HG03060 (cell line): ENCODE data around the gene C2orf49.
A peak's percentile ranks its signal among the peaks of the same experiment; 100 is the strongest.
"Not testable (repeated sequence)": the region's sequence is repeated elsewhere in the genome, so short reads cannot be mapped to it uniquely, and the experiment has no call there.

ENCODE experiments used
- ATAC-seq: cut with Tn5 transposase; IDR thresholded peaks from one replicate; pipeline ENCODE4 v1.9.1; 2021; ENCODE audit warnings: low read depth, moderate number of reproducible peaks; ENCODE audit not compliant: unreplicated experiment

C2orf49 gene

GRCh38 chr2:105320651-105321215, 16.6 kb upstream of the C2orf49 start:
- ATAC-seq = no peak

- no peak for ATAC-seq
Observed at GRCh38 chr2:105321875-105322646, 15.3 kb upstream of the C2orf49 start.

- ATAC-seq = no peak
Observed at GRCh38 chr2:105323111-105323510, 14.2 kb upstream of the C2orf49 start.

- ATAC-seq = no peak
Observed at GRCh38 chr2:105324101-105324500, 13.2 kb upstream of the C2orf49 start.

DNA sequence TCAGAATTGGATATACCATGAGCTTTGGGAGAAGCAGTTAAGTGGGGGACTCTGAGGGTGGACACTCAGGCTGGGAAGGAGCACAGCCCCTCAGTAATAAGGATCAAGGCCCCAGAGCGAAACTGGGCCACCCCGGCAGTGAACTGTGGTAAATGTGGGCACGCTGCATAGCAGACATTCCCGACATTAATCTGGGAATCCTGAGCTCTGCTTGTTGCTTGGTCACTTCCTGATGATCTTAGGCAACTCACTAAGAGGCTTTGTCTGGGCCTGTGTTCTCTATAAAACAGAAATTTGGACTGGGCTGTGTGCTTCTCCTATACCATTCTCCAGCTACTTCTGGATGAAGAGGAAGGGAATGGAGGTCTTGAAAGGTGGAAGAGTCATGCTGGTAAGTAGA, 12.6 kb upstream of the C2orf49 start:
- ATAC-seq = no peak

- no peak for ATAC-seq
Observed at GRCh38 chr2:105325389-105325963, 11.9 kb upstream of the C2orf49 start.

DNA sequence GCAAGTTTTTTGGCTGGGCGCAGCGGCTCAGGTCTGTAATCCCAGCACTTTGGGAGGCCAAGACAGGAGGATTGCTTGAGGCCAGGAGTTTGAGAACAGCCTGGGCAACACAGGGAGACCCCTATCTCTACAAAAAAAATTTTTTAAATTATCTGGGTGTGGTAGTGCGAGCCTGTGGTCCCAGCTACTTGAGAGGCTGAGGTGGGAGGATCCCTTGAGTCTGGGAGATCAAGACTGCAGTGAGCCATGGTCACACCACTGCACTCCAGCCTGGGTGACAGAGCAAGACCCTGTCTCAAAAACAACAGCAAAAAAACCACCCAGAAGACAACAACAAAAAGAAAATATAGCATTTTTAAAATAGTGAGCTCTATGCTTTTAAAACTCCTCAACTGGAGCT, 10.1 kb upstream of the C2orf49 start:
- ATAC-seq = not testable (repeated sequence)

- ATAC-seq = no peak
Observed at GRCh38 chr2:105327690-105328089, 9.7 kb upstream of the C2orf49 start.

DNA sequence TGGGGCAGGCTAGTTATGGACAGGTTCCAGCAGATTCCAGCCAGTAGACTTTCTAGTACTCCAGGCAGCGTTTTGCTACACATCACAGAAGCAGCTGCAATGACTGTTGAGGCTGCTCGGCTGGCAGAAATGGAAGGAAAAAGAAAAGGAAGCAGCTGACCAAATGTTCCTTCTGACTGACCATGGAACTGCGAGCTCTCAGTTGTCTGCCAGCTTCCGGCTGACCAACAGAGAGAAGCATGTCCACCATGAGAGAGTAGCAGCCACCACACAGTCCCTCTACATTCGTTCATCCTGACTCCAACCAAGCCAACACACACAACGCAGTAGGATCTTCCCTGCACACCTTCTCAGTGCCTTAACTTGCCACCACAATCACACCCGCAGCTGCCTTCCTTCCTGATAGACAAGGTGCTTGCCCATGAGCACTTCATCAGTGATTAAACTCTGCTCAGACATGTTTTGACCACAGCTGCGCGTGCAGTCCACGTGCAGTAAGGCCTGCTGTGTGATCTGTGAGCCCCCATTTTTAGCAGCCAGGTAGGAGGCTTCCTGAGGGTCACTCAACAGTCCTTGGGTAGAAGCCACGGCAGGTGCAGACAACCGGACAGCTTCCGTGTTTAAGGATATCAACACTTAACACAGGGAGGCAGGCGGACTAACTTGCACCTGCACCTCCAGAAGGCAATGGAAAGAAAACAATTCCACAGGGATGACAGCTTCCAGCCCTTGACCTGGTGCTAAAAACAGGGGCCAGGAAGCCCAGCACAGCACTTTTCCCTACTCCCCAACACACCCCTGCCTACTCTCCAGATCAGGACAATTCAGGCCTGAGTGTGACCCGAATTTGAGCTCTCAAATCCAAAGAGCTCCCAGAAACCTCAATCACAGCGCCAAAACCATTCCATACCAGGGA, 8.8 kb upstream of the C2orf49 start:
- ATAC-seq = no peak

DNA sequence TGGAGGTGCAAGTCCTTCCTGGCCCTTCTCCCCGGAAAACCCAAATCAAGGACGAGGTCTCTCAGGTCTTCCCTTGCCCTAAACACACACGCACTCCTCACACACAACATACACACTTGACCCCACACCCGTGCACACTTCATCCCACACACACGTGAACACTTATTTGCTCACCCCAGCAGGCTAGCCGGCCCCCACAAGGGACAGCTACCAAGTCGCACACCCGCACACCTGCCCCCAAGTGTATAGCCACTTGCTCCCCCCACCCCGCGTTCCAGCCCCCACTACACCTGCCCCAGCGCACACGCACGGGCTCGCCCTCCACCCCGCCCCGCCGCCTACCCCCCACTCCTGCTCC, 8.2 kb upstream of the C2orf49 start:
- no peak for ATAC-seq

- ATAC-seq = peak; percentile 33
Observed at GRCh38 chr2:105329561-105330495, 7.5 kb upstream of the C2orf49 start, which contains the start of gene TGFBRAP1. Gene TGFBRAP1 (minus strand): TSS chr2:105329735. CDS start chr2:105308301, 21,434 bp downstream.

DNA sequence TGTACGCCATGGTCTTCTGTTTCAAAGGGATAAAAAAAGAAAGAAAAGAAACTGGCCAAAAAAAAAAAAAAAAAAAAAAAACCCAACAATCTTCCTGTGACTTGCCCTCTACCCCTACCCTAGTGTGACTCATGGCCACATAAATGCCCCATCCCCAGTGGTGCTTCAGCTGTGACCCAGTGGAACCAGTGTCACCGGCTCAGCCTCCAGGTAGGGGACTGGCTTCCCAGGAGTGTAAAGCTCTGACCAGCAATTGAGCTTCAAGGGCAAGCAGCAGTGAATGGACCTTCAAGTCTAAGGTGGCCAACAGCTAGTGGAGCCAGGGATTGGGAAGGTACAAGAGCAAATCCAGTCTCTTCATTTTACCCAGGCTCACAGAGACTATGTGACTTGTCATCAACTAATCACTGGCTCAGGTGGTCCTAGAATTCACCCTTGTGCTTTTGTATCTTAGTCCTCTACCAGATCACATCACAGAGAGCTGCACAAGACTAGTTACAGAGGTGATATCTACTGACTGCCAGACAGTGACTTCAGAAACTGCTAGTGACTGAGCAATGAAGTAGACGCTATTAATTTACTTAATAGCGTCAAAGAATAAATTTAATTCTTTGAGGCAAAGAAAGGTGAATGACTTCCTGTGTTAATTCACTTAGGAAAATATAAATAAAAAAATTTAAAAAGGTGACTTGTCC, 6.5 kb upstream of the C2orf49 start:
- ATAC-seq = no peak

GRCh38 chr2:105334211-105334610, 3.1 kb upstream of the C2orf49 start:
- ATAC-seq = no peak

DNA sequence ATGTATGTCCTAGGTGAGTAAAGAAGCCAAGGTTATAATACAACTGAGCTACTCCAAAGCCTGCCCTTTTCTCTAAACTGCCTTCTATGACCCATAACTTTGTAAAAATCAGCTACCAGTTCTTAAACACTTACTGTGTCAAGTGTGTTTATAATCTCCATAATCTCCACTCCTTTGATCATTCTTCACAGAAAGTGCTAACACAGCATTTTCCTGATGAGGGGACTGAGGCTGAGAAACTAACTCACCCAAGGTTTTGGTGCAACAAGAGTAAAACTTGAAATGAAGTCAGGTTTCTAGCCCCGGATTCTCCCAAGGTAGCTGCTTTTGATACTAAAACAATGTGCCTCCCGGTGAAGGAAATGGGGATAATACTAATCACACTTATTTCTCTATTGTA, 1.9 kb upstream of the C2orf49 start:
- ATAC-seq = no peak

DNA sequence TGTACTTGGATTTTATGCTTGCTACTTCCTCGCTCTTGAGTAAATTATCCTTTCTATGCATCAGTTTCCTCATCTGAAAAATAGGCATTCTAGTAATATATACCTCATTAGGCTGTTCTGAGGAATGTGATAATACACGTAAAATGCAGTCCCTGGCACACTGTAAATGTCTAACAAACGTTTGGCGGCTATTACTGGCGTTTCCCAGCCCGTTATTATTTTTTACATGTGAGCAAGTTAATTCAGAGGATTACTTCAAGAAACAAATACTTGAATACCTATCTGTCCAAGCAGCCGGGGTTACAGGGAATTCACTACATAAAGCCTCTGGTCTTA, 586 bp upstream of the C2orf49 start:
- ATAC-seq = no peak

GRCh38 chr2:105338020-105338385, 663 bp downstream of the C2orf49 start:
- peak; percentile 22 for ATAC-seq

DNA sequence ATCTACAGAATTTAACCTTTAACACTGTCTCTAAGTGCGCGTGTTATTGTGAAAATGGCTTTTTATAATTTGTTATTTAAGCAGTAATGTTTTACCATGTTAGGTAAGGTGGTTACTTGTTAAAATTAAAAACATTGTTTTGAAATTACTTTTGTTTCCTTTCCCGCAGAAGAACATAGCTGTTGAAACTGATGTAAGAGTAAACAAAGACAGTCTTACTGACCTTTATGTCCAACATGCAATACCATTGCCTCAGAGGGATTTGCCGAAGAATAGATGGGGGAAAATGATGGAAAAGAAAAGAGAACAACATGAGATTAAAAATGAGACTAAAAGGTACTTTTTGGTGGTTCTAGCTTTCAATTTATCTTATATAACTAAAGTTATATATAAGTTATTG, 2.1 kb downstream of the C2orf49 start:
- no peak for ATAC-seq

DNA sequence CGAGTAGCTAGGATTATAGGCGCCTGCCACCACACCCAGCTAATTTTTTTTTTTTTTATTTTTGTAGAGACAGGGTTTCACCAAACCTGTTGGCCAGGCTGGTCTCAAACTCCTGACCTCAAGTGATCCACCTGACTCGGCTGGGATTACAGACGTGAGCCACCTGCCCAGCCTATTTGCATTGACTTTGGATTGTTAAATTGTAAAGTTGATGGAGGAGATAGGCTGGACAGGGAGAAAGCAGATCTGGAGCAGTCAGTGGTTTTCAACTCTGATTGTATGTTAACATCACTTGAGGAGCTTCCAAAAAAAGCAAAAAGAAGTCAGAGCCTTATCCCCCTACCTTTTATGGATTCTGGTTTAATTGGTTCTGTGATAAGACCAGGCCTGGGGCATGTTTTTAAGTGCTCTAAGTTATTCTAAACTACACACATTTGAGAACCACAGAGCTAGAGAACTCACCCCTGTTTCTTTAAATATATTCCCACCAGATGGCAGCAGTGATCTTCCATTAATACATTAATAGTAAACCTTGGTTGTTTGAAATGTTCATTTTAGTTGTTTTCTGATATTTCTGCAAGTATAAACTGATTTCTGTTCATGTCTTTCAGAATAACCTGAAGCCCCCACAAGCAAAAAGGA, 7.5 kb downstream of the C2orf49 start:
- ATAC-seq = no peak

- no peak for ATAC-seq
Observed at GRCh38 chr2:105357122-105357521, 19.8 kb downstream of the C2orf49 start.
